B cell (primary cell): Measurements from ENCODE around the gene ZNF503.

ENCODE experiments used
- CTCF ChIP-seq: fragments of 200-600 bp; IDR thresholded peaks from one replicate; pipeline ENCODE4 v1.8.0; 2022; ENCODE audit warnings: antibody characterized with exemption, mild to moderate bottlenecking
- EZH2 ChIP-seq: IDR thresholded peaks from 2 replicates; pipeline ENCODE4 v1.6.1; 2012; ENCODE audit warnings: borderline replicate concordance, low read depth, mild to moderate bottlenecking, moderate library complexity, low read length; ENCODE audit not compliant: insufficient read depth, poor library complexity, severe bottlenecking

DNA sequence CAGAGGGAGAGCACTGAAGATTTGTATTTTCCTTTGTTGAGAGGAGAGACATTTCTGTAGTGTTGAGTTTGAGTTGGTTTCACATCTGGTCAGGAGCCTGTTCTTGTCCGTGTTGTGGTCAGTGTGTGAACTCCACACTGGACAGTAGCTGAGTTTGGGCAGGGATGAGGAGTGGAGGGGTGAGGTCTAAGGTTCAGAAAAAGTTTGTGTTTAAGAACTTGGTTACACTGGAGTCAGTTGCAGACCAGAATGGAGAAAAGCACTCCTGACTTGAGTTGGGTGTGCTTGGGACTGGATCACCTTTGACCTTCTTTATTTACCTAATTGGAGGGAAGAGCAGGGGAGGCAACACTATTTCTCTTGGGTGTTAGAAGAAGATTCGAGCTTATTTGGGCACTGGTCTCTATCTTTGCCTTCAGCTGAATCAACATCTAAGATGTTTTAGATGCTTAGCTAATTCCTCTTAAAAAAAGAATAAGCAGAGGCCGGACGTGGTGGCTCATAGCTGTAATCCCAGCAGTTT, 38.8 kb upstream of the ZNF503 start:
- no peak for TF ChIP-seq CTCF
- TF ChIP-seq EZH2 = no peak
